IMR-90 (cell line): Measurements from ENCODE around the gene CHMP1A. TPM values are rescaled to one million over a fixed set of nuclear protein-coding genes. Genes with fewer than 3 reads are reported as not detected.

Source experiments
- ATAC-seq: fragments of 200-7000 bp; cut with Tn5 transposase; 2 replicates; pipeline ENCODE4 v1.9.1; 2020; ENCODE audit warnings: low read depth, mild to moderate bottlenecking, moderate library complexity
- BruUV-seq: library from RNA; stranded (reverse); fragments of 400-500 nt; replicated peaks from 2 replicates; lab custom pipeline; 2021; lab: Mats Ljungman, UMichigan
- CTCF ChIA-PET: fragments of 300-600 bp; formaldehyde crosslinking; extraction: SDS; loops from one replicate; lab custom pipeline; 2021; ENCODE audit warnings: antibody characterized with exemption; lab: Yijun Ruan, JAX
- POLR2A ChIA-PET: fragments of 300-600 bp; sonication (Branson Sonifier 250); formaldehyde crosslinking; loops from one replicate; lab custom pipeline; 2022; ENCODE audit warnings: antibody characterized with exemption; ENCODE audit not compliant: unreplicated experiment; lab: Charles Lee
- DNase-seq: peaks from one replicate; pipeline ENCODE4 v3.0.0; 2013
- H2AFZ ChIP-seq: replicated peaks from 2 replicates; pipeline ENCODE3; 2013; ENCODE audit warnings: low read length, mild to moderate bottlenecking; ENCODE audit not compliant: poor library complexity
- H2AK5ac ChIP-seq: 2 replicates; pipeline ENCODE4 v1.6.1; 2013; ENCODE audit warnings: low read depth, low read length, inconsistent platforms
- H2AK9ac ChIP-seq: replicated peaks from 2 replicates; pipeline ENCODE3; 2013; ENCODE audit warnings: mild to moderate bottlenecking, low read depth, low read length, moderate library complexity; ENCODE audit not compliant: poor library complexity
- H2BK120ac ChIP-seq: 2 replicates; pipeline ENCODE4 v1.6.1; 2013; ENCODE audit warnings: low read depth, low read length, inconsistent platforms
- H2BK15ac ChIP-seq: 3 replicates; pipeline ENCODE4 v1.6.1; 2013; ENCODE audit warnings: low read depth, low read length, inconsistent platforms
- H2BK20ac ChIP-seq: 2 replicates; pipeline ENCODE4 v1.6.1; 2013; ENCODE audit warnings: low read depth, mild to moderate bottlenecking, inconsistent platforms, low read length, moderate library complexity
- H2BK5ac ChIP-seq: 2 replicates; pipeline ENCODE4 v1.6.1; 2013; ENCODE audit warnings: mild to moderate bottlenecking, low read depth, low read length, inconsistent platforms; ENCODE audit not compliant: poor library complexity, severe bottlenecking
- H3K14ac ChIP-seq: replicated peaks from 2 replicates; pipeline ENCODE4 v1.6.1; 2013; ENCODE audit warnings: low read depth, low read length, inconsistent platforms
- H3K18ac ChIP-seq: 2 replicates; pipeline ENCODE4 v1.6.1; 2013; ENCODE audit warnings: low read depth, low read length, control low read depth
- H3K23ac ChIP-seq: 2 replicates; pipeline ENCODE4 v1.6.1; 2013; ENCODE audit warnings: low read depth, low read length, inconsistent platforms
- H3K27ac ChIP-seq: 2 replicates; pipeline ENCODE4 v1.5.1; 2013; ENCODE audit warnings: mild to moderate bottlenecking, control low read depth, low read length; ENCODE audit not compliant: insufficient read depth
- H3K27me3 ChIP-seq: 2 replicates; pipeline ENCODE4 v1.6.1; 2013; ENCODE audit warnings: low read length; ENCODE audit not compliant: control insufficient read depth, insufficient read depth
- H3K36me3 ChIP-seq: 2 replicates; pipeline ENCODE4 v1.6.1; 2013; ENCODE audit warnings: low read length, mixed read lengths; ENCODE audit not compliant: control insufficient read depth, insufficient read depth
- H3K4ac ChIP-seq: 2 replicates; pipeline ENCODE4 v1.6.1; 2013; ENCODE audit warnings: low read depth, low read length, inconsistent platforms
- H3K4me1 ChIP-seq: 2 replicates; pipeline ENCODE4 v1.6.1; 2013; ENCODE audit warnings: low read length, mixed read lengths; ENCODE audit not compliant: control insufficient read depth, insufficient read depth
- H3K4me2 ChIP-seq: 2 replicates; pipeline ENCODE4 v1.6.1; 2013; ENCODE audit warnings: low read depth, mild to moderate bottlenecking, control low read depth, low read length, moderate library complexity
- H3K4me3 ChIP-seq: 2 replicates; pipeline ENCODE4 v1.5.1; 2013; ENCODE audit warnings: low read depth, mild to moderate bottlenecking, control low read depth, low read length, moderate library complexity; ENCODE audit not compliant: insufficient read depth
- H3K56ac ChIP-seq: 2 replicates; pipeline ENCODE4 v1.6.1; 2013; ENCODE audit warnings: low read length, inconsistent platforms; ENCODE audit not compliant: insufficient read depth; ENCODE audit errors: extremely low read depth
- H3K79me1 ChIP-seq, 2 experiments: 2 replicates each; pipeline ENCODE4 v1.6.1; 2013; ENCODE audit warnings: low read length in 2 of 2, inconsistent platforms in 1 of 2, low read depth in 1 of 2
- H3K9ac ChIP-seq: 2 replicates; pipeline ENCODE4 v1.6.1; 2013; ENCODE audit warnings: low read depth, low read length, control low read depth
- H3K9me1 ChIP-seq: 2 replicates; pipeline ENCODE4 v1.6.1; 2013; ENCODE audit warnings: low read length, inconsistent platforms; ENCODE audit not compliant: insufficient read depth
- H3K9me3 ChIP-seq: 2 replicates; pipeline ENCODE4 v1.6.1; 2013; ENCODE audit warnings: low read length; ENCODE audit not compliant: control insufficient read depth, insufficient read depth
- H4K20me1 ChIP-seq: 2 replicates; pipeline ENCODE4 v1.6.1; 2013; ENCODE audit warnings: low read length, inconsistent platforms; ENCODE audit not compliant: insufficient read depth
- H4K5ac ChIP-seq: 2 replicates; pipeline ENCODE4 v1.6.1; 2013; ENCODE audit warnings: mild to moderate bottlenecking, low read depth, low read length, control low read depth
- H4K8ac ChIP-seq, 2 experiments: 2 replicates each; pipeline ENCODE4 v1.6.1; 2013; ENCODE audit warnings: low read depth in 2 of 2, low read length in 2 of 2, control low read depth in 1 of 2, inconsistent platforms in 1 of 2
- H4K91ac ChIP-seq: 2 replicates; pipeline ENCODE4 v1.6.1; 2013; ENCODE audit warnings: low read depth, low read length, inconsistent platforms; ENCODE audit not compliant: insufficient read depth
- BHLHE40 ChIP-seq: fragments of 150-350 bp; IDR thresholded peaks from 2 replicates; pipeline ENCODE4 v1.6.1; 2016; ENCODE audit warnings: mild to moderate bottlenecking, low read depth, low read length
- CEBPB ChIP-seq: IDR thresholded peaks from 2 replicates; pipeline ENCODE4 v1.6.1; 2012; ENCODE audit warnings: low read depth, low read length, improper control_type of control experiment
- CHD1 ChIP-seq: IDR thresholded peaks from 2 replicates; pipeline ENCODE4 v1.6.1; 2012; ENCODE audit warnings: low read depth, low read length, improper control_type of control experiment
- FOS ChIP-seq: fragments of 150-350 bp; IDR thresholded peaks from 2 replicates; pipeline ENCODE4 v1.6.1; 2016; ENCODE audit warnings: low read depth, low read length
- MAFK ChIP-seq: IDR thresholded peaks from 2 replicates; pipeline ENCODE4 v1.6.1; 2012; ENCODE audit warnings: low read depth, low read length, improper control_type of control experiment
- MAZ ChIP-seq: IDR thresholded peaks from 2 replicates; pipeline ENCODE4 v1.6.1; 2012; ENCODE audit warnings: low read depth, mild to moderate bottlenecking, low read length, improper control_type of control experiment, moderate library complexity, borderline replicate concordance
- MXI1 ChIP-seq: IDR thresholded peaks from 2 replicates; pipeline ENCODE4 v1.6.1; 2012; ENCODE audit warnings: low read depth, mild to moderate bottlenecking, low read length, moderate library complexity, borderline replicate concordance
- NFE2L2 ChIP-seq: fragments of 150-350 bp; IDR thresholded peaks from 2 replicates; pipeline ENCODE4 v1.6.1; 2016; ENCODE audit warnings: low read depth, mild to moderate bottlenecking, low read length
- POLR2A ChIP-seq: IDR thresholded peaks from 2 replicates; pipeline ENCODE4 v1.6.1; 2012; ENCODE audit warnings: mild to moderate bottlenecking, low read depth, low read length
- RAD21 ChIP-seq: IDR thresholded peaks from 2 replicates; pipeline ENCODE4 v1.6.1; 2012; ENCODE audit warnings: low read length, improper control_type of control experiment
- RCOR1 ChIP-seq: IDR thresholded peaks from 2 replicates; pipeline ENCODE4 v1.6.1; 2012; ENCODE audit warnings: mild to moderate bottlenecking, low read length, improper control_type of control experiment; ENCODE audit not compliant: insufficient replicate concordance
- WGBS, 2 experiments: methylation state at CpG; one replicate each; pipeline versions ENCODE4 v1.1.5 to v1.1.7; 2013; ENCODE audit warnings: missing lambda C conversion rate in 2 of 2; ENCODE audit not compliant: insufficient read length in 1 of 2; ENCODE audit errors: extremely low coverage in 2 of 2; 5-methylcytosine and 5-hydroxymethylcytosine counted together
- dilution Hi-C: fragments of 300-500 bp; cut with HindIII; formaldehyde crosslinking; loops from one replicate; pipeline ENCODE4 v1.14.3; 2018; ENCODE audit warnings: low sequenced_read_pairs; ENCODE audit not compliant: unreplicated experiment
- in situ Hi-C: fragments of 300-500 bp; cut with MboI; formaldehyde crosslinking; loops from 3 replicates; pipeline ENCODE4 v1.14.3; 2019; ENCODE audit warnings: low sequenced_read_pairs, inconsistent platforms, mixed read lengths
- intact Hi-C: fragments of 100-400 bp; cut with micrococcal nuclease; formaldehyde crosslinking; loops from 2 replicates; pipeline ENCODE4 v1.10.0; 2022
- polyA plus RNA-seq, 3 experiments: library from polyadenylated mRNA; depleted of rRNA; stranded (reverse); fragments of >200 nt; gene quantifications; 2 replicates each; pipeline ENCODE4 v1.2.3, GENCODE V29; 2012; ENCODE audit warnings: low replicate concordance in 1 of 3
- total RNA-seq: library from RNA; depleted of rRNA; stranded (reverse); fragments of >200 nt; gene quantifications from 2 replicates; pipeline ENCODE4 v1.2.3, GENCODE V29; 2012
- TF ChIP-seq, protein P1 (sequence below): fragments of 150-350 bp; IDR thresholded peaks from 2 replicates; pipeline ENCODE4 v1.6.1; 2016; ENCODE audit warnings: low read depth, mild to moderate bottlenecking, low read length, moderate library complexity, borderline replicate concordance
- TF ChIP-seq, protein P2 (sequence below): fragments of 150-350 bp; IDR thresholded peaks from 2 replicates; pipeline ENCODE4 v1.6.1; 2017; ENCODE audit warnings: mild to moderate bottlenecking, antibody characterized with exemption, low read length, low read depth
- TF ChIP-seq, protein P3 (sequence below): conservative IDR thresholded peaks from 2 replicates; pipeline ENCODE4 v1.5.1; 2012; ENCODE audit warnings: mild to moderate bottlenecking, low read depth, low read length, improper control_type of control experiment

The CHMP1A gene
- total and polyA plus RNA-seq, 2 of the 4 experiments (the other 2 are of a cell fraction), result 97.3 to 99.8 TPM

DNA sequence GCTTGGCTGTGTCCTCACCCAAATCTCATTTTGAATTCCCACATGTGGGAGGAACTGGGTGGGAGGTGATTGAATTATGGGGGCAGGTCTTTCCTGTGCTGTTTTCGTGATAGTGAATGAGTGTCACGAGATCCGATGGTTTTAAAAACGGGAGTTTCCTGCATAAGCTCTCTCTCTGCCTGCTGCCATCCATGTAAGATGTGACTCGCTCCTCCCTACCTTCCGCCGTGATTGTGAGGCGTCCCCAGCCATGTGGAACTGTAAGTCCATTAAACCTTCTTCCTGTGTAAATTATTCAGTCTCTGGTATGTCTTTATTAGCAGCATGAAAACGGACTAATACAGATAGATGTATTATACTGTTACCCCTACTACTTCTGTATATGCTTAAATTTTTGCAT, 3.7 kb upstream of the CHMP1A start:
- Histone ChIP-seq H3K27me3 (no peaks in the 10 kb centered on the region), H2BK20ac (no peak overlapping the region), H2BK5ac (no peak overlapping the region), H2BK120ac (no peak overlapping the region), H3K23ac (no peak overlapping the region), H2BK15ac (no peak overlapping the region), H2AFZ (no peak overlapping the region), H3K4ac (no peak overlapping the region), H3K79me1 (peaks cover 16 to 40% of the 10 kb centered on the region in 2 experiments), H3K14ac (no peak overlapping the region), H3K36me3 (peaks cover 16% of the 10 kb centered on the region), H3K56ac (no peak overlapping the region), H3K4me3 (no peak overlapping the region), H4K91ac (no peak overlapping the region), H3K4me1 (peaks cover 7% of the 10 kb centered on the region), H3K18ac (no peak overlapping the region), H4K8ac (no peak overlapping the region), H3K4me2 (no peak overlapping the region), H3K9me1 (peaks cover 5% of the 10 kb centered on the region; the same call in 1 of the 2 replicates), H3K9ac (no peak overlapping the region), H2AK9ac (no peak overlapping the region), H3K27ac (no peak overlapping the region), H4K5ac (no peak overlapping the region), H3K9me3 (no peaks in the 10 kb centered on the region), H2AK5ac (no peak overlapping the region), H4K20me1 (peaks cover 6% of the 10 kb centered on the region)
- CTCF ChIA-PET, result no interaction called here
- TF ChIP-seq NFE2L2 (no peak), RAD21 (no peak), POLR2A (no peak), CHD1 (no peak), MAZ (no peak), FOS (no peak), MXI1 (no peak), RCOR1 (no peak), BHLHE40 (no peak), MAFK (no peak), CEBPB (no peak)
- TF ChIP-seq, protein P1, sequence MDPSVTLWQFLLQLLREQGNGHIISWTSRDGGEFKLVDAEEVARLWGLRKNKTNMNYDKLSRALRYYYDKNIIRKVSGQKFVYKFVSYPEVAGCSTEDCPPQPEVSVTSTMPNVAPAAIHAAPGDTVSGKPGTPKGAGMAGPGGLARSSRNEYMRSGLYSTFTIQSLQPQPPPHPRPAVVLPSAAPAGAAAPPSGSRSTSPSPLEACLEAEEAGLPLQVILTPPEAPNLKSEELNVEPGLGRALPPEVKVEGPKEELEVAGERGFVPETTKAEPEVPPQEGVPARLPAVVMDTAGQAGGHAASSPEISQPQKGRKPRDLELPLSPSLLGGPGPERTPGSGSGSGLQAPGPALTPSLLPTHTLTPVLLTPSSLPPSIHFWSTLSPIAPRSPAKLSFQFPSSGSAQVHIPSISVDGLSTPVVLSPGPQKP, result no peak
- TF ChIP-seq, protein P2, sequence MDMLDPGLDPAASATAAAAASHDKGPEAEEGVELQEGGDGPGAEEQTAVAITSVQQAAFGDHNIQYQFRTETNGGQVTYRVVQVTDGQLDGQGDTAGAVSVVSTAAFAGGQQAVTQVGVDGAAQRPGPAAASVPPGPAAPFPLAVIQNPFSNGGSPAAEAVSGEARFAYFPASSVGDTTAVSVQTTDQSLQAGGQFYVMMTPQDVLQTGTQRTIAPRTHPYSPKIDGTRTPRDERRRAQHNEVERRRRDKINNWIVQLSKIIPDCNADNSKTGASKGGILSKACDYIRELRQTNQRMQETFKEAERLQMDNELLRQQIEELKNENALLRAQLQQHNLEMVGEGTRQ, result no peak
- TF ChIP-seq, protein P3, sequence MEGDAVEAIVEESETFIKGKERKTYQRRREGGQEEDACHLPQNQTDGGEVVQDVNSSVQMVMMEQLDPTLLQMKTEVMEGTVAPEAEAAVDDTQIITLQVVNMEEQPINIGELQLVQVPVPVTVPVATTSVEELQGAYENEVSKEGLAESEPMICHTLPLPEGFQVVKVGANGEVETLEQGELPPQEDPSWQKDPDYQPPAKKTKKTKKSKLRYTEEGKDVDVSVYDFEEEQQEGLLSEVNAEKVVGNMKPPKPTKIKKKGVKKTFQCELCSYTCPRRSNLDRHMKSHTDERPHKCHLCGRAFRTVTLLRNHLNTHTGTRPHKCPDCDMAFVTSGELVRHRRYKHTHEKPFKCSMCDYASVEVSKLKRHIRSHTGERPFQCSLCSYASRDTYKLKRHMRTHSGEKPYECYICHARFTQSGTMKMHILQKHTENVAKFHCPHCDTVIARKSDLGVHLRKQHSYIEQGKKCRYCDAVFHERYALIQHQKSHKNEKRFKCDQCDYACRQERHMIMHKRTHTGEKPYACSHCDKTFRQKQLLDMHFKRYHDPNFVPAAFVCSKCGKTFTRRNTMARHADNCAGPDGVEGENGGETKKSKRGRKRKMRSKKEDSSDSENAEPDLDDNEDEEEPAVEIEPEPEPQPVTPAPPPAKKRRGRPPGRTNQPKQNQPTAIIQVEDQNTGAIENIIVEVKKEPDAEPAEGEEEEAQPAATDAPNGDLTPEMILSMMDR, result no peak
- dilution Hi-C loops (no loop called here), intact Hi-C loops (no loop called here), in situ Hi-C loops (no loop called here)
- DNase-seq (no peak), ATAC-seq (no peak)
- POLR2A ChIA-PET, result no interaction called here
- BruUV-seq, result no TSS peak
- no CpG with 5 or more reads among the region's 9 CpGs for WGBS, 2 experiments
